GM21717 (cell line): ENCODE measurements around the gene ABCG4.
"Not testable (repeated sequence)": the region's sequence is repeated elsewhere in the genome, so short reads cannot be mapped to it uniquely, and the experiment has no call there.

ENCODE experiments used
- ATAC-seq: cut with Tn5 transposase; IDR thresholded peaks from one replicate; pipeline ENCODE4 v1.9.1; 2021; ENCODE audit warnings: mild to moderate bottlenecking, moderate library complexity; ENCODE audit not compliant: unreplicated experiment

The ABCG4 gene

DNA sequence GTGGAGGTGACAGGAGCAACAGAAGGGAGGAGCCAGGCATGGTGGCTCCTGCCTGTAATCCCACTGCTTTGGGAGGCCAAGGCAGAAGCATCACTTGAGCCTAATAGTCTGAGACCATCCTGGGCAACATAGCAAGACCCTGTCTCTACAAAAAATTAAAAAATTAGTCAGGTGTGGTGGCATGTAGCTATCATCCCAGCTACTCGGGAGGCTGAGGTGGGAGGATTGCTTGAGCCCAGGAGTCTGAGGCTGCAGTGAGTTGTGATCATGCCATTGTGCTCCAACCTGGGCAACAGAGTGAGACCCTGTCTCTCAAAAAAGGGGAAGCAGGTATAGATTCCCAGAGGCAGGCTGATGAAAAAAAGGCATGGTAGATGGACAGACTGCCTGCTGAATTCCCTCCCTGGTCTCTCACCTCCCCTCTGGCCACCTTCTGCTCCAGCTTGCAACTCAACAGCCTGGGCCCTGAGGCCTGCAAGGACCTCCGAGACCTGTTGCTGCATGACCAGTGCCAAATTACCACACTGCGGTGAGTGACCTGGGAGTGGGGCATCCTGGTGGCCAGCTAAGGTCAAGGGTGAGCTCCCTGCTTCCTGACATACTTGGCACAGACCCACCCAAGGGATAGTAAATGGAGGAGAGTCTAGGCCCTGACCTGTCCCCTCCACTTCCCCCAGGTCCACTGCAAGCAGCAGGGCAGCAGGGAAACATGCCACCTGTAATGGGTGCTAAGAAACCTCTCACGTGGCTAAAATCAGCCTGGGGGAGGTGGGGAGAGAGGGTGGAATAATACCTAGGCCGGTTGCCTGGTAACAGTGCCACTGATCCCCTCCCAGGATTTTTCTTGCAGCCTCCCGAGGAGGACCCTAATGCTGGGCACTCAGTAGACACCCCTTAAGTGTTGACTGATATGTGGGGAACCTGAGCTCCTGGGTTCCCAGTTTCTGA is 32.2 kb downstream of the ABCG4 start:
- no peak for ATAC-seq

DNA sequence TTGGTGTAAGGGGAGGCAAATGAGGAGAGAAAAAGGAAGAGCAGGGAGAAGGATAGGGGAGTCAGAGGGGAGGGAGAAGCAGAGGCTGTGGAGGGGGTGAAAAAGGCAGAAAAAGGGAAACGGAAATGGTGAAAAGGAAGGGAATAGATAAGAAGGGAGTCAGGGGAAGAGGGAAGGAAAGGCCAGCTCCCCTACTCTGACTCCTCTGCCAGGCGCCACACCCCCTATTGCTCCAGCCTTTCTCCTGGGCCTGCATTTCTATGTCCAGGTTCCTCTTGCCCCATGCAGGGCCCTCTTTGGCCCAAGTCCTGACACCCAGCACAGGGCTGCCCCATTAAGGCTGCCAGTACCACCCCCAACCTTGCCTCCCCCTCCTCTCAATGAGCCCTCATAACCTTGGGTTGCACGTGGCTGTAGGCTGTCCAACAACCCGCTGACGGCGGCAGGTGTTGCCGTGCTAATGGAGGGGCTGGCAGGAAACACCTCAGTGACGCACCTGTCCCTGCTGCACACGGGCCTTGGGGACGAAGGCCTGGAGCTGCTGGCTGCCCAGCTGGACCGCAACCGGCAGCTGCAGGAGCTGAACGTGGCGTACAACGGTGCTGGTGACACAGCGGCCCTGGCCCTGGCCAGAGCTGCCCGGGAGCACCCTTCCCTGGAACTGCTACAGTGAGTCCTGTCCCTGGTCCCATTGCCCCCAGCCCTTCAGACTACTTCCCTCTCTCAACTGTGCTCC is 33.0 kb downstream of the ABCG4 start:
- ATAC-seq, result no peak

DNA sequence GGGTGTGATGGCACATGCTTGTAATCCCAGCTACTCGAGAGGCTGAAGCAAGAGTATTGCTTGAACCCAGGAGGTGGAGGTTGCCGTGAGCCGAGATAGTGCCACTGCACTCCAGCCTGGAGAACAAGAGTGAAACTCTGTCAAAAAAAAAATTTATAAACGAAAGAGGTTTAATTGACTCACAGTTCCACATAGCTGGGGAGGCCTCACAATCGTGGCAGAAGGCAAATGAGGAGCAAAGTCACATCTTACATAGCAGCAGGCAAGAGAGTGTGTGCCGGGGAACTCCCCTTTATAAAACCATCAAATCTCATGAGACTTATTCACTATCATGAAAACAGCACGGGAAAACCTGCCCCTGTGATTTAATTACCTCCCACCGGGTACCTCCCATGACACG is 35.5 kb downstream of the ABCG4 start:
- not testable (repeated sequence) for ATAC-seq

DNA sequence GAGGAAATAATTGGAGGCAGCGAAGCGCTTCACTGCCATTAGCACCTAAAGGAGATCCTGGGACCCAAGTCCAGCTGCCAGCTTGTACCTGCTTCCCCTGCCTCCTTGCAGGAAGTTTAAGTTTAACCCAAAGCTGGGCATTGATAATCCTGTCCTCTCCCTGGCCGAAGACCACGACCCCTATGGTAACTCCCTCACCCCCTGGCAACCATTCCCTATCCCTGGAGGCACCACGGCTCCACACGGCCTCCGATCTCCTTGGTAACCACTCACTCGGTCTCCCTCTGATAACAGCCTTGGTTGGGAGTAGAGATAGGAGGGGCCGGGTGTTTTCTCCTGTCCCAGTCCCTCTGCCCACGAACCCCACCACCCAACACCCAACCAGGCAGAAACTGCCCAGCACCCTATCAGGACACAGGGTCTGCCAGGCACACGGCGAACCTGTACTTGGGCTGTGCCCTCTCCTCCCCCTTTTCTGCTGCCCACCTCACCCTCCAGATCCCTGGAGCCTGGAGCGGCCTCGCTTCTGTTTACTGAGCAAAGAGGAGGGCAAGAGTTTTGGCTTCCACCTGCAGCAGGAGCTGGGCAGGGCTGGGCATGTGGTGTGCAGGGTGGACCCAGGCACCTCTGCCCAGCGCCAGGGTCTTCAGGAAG is 37.3 kb downstream of the ABCG4 start:
- ATAC-seq, result no peak

DNA sequence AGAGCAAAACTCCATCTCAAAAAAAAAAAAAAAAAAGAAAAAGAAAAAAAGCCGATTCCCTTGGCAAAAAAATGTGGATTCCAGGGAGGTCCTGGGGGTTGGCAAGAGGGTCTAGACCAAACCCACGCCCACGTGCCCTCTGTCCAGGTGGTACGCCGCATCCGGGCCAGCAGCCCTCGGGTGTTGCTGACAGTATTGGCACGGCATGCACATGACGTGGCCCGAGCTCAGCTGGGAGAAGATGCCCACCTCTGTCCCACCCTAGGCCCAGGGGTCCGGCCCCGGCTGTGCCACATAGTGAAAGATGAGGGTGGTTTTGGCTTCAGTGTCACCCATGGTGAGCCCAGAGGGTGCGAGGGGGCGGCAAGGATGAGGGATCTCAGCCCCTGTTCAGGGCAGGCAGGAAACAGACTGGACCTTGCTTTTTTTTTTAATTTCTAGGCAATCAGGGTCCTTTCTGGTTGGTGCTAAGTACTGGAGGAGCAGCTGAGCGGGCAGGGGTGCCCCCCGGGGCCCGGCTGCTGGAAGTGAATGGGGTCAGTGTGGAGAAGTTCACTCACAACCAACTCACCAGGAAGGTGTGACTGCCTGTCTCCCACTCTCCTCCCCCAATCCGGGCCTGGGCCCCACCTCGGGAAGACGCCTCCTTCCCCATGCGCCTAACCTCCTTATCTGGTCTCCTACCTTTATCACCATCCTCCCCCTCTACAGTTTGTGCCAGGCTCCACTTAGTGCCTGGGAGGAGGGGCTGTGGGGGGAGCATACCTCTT is 38.5 kb downstream of the ABCG4 start:
- ATAC-seq, result no peak

DNA sequence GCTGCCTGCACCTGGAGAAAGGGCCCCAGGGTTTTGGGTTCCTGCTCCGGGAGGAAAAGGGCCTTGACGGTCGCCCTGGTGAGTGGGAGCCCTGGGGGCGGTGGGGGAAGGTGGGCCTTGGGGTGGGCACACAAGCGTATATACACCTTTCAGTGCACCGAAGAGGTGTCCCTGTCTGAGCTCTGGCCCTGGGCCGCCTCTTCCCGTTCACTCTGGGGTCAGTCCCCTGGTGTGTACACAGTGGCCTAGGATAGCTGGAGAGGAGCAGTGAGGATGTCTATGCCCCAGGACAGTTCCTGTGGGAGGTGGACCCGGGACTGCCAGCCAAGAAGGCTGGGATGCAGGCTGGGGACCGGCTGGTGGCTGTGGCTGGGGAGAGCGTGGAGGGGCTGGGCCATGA is 39.2 kb downstream of the ABCG4 start:
- ATAC-seq, result no peak

DNA sequence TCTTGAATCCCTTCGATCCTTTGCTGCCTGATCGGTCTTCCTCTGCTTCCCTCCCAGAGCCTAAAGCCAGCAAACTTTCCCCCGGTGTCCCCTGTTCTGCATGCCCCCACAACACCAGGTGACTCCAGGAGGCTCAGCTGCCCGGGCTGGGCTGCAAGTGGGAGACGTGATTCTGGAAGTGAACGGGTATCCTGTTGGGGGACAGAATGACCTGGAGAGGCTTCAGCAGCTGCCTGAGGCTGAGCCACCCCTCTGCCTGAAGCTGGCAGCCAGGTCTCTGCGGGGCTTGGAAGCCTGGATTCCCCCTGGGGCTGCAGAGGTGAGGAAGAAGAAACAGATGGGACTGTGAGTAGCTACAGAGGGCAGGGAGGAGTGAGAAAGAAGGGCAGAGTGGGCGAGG is 40.0 kb downstream of the ABCG4 start:
- no peak for ATAC-seq

DNA sequence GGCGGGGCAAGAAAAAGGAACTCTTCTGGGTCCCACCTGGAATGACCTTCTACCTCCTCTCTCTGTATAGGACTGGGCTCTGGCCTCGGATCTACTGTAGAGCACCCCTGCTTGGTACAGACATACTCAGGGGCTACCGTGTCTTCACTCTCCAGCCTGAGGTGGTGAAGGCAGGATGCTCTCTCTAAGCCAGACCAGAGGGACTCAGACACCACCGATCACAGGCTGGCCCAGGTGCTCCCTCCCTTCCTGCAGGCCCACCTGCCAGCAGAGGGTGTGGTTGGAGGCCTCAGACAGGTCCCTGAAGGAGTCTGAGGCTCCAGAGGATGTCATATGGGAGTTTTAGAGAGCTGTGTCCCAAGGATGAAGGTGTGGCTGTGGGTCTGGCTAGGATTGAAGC is 40.5 kb downstream of the ABCG4 start:
- no peak for ATAC-seq

DNA sequence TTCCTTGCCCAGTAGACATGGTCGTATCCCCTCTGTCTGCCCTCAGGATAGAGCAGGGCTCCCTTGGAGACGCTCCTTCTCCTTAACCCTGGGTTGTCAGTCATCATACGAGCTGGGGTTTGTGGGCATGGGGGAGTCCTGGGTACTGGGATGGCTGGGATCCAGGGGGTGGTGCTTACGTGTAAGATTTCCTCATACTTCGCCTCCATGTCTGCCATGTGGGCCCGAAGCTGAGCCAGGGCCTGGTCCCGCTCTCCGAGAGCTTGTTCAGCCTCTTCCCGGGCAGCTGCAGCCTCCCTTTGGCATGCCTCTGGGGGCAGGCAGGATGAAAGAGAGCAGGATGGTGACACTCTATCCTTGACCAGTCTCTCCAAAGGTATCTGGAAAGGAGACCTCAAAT is 41.7 kb downstream of the ABCG4 start:
- no peak for ATAC-seq

DNA sequence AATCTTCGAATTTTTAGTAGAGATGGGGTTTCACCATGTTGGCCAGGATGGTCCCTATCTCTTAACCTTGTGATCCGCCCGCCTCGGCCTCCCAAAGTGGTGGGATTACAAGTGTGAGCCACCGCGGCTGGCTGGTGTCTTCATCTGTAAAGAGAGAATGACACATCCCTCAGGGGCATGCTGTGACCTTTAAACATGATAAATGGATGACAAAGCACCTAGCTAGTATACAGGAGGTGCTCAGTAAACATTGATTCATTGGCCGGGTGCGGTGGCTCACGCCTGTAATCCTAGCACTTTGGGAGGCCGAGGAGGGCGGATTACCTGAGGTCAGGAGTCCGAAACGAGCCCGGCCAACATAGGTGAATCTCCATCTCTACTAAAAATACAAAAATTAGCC is 42.4 kb downstream of the ABCG4 start:
- ATAC-seq, result not testable (repeated sequence)

DNA sequence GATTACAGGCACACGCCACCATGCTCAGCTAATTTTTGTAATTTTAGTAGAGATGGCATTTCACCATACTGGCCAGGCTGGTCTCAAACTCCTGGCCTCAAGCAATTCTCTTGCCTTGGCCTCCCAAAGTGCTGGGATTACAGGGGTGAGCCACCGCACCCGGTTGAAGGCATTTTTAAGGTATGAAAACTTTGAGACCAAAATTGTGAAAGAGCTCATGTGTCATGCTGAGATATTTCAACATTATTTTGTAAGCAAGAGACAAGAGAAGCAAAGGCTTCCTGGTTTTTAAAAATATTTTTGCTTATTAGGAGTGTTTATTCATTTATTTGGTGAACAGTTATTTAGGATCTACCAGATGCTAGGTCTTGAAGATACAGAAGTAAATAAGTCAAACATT is 43.3 kb downstream of the ABCG4 start:
- ATAC-seq, result no peak

GRCh38 chr11:119193001-119193400 is 44.1 kb downstream of the ABCG4 start:
- ATAC-seq, result no peak

GRCh38 chr11:119193626-119194025 is 44.8 kb downstream of the ABCG4 start:
- ATAC-seq, result no peak

- ATAC-seq, result no peak
Measured at GRCh38 chr11:119194811-119195440, 46.1 kb downstream of the ABCG4 start.

DNA sequence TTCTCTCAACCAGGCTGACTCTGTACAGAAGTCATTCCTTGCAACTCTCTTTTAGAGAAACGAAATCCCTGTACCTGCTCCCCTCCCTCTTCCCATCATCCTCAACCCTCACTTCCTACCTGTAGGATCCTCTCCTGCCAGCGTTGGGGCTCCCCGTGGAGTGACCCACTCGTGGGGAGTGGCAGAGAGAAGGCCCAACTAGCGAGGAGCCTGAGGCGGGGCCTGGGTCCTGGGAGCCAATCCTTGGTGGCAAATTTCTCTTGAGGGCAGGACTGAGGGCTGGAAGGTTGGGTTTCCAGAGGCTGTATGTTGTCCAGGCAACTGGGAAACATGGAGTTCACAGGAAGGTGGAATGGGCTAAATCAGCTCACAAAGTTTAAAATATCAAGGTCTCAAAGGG is 46.8 kb downstream of the ABCG4 start:
- no peak for ATAC-seq

DNA sequence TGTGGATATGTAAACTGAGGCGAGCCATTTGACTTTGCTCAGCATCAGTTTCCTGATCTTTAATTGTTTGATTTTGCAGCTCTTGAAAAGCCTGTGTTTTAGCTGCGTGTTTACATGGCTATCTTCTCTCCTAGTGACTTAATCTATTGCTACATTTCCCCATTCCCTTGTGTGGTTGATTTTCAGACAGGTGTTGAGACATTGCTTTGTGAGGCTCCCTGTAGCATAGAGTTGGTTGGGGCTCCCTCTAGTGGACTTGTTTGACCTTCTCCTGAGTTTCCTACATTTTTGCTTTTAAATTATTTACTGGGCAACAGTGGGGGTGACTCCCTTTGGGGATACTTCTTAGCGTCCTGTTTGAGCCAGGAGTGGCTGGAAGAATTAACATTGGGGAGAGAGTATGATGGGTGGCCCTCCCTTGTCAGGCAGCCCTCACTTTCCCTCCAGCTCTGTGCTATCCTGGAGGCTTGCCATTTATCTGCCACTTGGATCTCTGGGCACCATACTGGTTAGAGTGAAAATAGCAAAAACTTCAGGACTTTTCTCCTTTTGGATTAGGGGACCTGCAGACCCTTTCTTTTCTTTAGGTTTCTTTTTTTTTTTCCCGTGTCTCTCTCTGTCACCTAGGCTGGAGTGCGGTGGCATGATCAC is 48.1 kb downstream of the ABCG4 start:
- ATAC-seq, result no peak

DNA sequence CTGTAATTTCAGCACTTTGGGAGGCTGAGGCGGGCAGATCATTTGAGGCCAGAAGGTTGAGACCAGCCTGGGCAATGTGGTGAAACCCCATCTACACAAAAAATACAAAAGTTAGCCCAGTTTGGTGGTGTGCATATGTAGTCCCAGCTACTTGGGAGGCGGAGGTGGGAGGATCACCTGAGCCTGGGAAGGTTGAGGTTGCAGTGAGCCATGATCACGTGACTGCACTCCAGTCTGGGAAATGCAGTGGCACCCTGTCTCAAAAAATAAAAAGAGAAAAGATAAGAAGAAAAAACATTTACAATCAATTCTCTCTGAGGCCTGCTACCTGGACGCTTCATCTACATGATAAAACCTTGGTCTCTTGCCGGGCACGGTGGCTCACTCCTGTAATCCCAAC is 50.1 kb downstream of the ABCG4 start:
- ATAC-seq, result no peak

GRCh38 chr11:119201236-119201635 is 52.4 kb downstream of the ABCG4 start:
- ATAC-seq, result not testable (repeated sequence)

GRCh38 chr11:119202554-119202953 is 53.7 kb downstream of the ABCG4 start:
- ATAC-seq, result no peak

GRCh38 chr11:119204066-119204465 is 55.2 kb downstream of the ABCG4 start:
- no peak for ATAC-seq
